GM12878 (cell line): Measurements from ENCODE around the gene IQGAP3. TPM values are rescaled to one million over a fixed set of nuclear protein-coding genes. Genes with fewer than 3 reads are reported as not detected.

ENCODE experiments used
- CBX3 ChIP-seq: fragments of 200-600 bp; sonication (generic); IDR thresholded peaks from 2 replicates; pipeline ENCODE4 v1.6.1; 2016; ENCODE audit warnings: low read depth, borderline replicate concordance
- EP300 ChIP-seq, 2 experiments: fragments of 150-350 bp in 1 of 2; IDR thresholded peaks; 2 replicates each; pipeline ENCODE4 v1.6.1; 2011 to 2012; ENCODE audit warnings: low read depth in 2 of 2, low read length in 2 of 2, borderline replicate concordance in 1 of 2, improper control_type of control experiment in 1 of 2, inconsistent platforms in 1 of 2; ENCODE audit not compliant: control insufficient read depth in 1 of 2
- HDAC2 ChIP-seq: fragments of 200-600 bp; sonication (generic); IDR thresholded peaks from 2 replicates; pipeline ENCODE4 v1.6.1; 2017
- HDAC6 ChIP-seq: fragments of 200-600 bp; sonication (generic); IDR thresholded peaks from one replicate; pipeline ENCODE4 v1.8.0; 2017; ENCODE audit warnings: antibody characterized with exemption; ENCODE audit not compliant: unreplicated experiment
- NR2F1 ChIP-seq: fragments of 450-650 bp; conservative IDR thresholded peaks from 2 replicates; pipeline ENCODE4 v1.6.1; 2017; ENCODE audit warnings: mild to moderate bottlenecking
- RB1 ChIP-seq: fragments of 450-650 bp; formaldehyde crosslinking; IDR thresholded peaks from 2 replicates; pipeline ENCODE4 v1.6.1; 2017; ENCODE audit warnings: mild to moderate bottlenecking, borderline replicate concordance
- RCOR1 ChIP-seq: conservative IDR thresholded peaks from 2 replicates; pipeline ENCODE4 v1.6.1; 2012; ENCODE audit warnings: low read depth, low read length, improper control_type of control experiment
- SUPT20H ChIP-seq: IDR thresholded peaks from 2 replicates; pipeline ENCODE4 v1.6.1; 2011; ENCODE audit warnings: low read depth, mild to moderate bottlenecking, low read length, moderate library complexity, borderline replicate concordance; ENCODE audit not compliant: control insufficient read depth
- YBX1 ChIP-seq: fragments of 450-650 bp; IDR thresholded peaks from 2 replicates; pipeline ENCODE4 v1.6.1; 2016; ENCODE audit warnings: antibody characterized with exemption
- polyA plus RNA-seq, 11 experiments: library from polyadenylated mRNA; depleted of rRNA in 4 of 11; unstranded in 6 of 11; stranded (reverse) in 5 of 11; fragments of >200 nt; fragmentation: Nextera tagmentation in 4 of 11; fragmentation: Illumina TruSeq in 1 of 11; extraction: Ambion mirVana in 4 of 11; extraction: Trizol in 1 of 11; gene quantifications; 1 replicate in 1 of 11; 2 replicates in 10 of 11; pipeline versions ENCODE4 v1.2.1 to v1.2.3, GENCODE V29; 2011 to 2016; ENCODE audit warnings: inconsistent platforms in 2 of 11, missing spikeins in 2 of 11, low read depth in 1 of 11
- total RNA-seq, 4 experiments: library from RNA; depleted of rRNA in 3 of 4; stranded (reverse); fragments of >200 nt in 3 of 4; fragmentation: Illumina TruSeq in 1 of 4; extraction: Trizol in 1 of 4; gene quantifications; 2 replicates each; pipeline versions ENCODE4 v1.2.1 to v1.2.3, GENCODE V29; 2013 to 2021
- TF ChIP-seq, protein P1 (sequence below): fragments of 450-650 bp; formaldehyde crosslinking; IDR thresholded peaks from 2 replicates; pipeline ENCODE4 v1.5.0; 2022; ENCODE audit warnings: mild to moderate bottlenecking, missing genetic modification characterization
- TF ChIP-seq, protein P2 (sequence below): IDR thresholded peaks from 2 replicates; pipeline ENCODE4 v1.6.1; 2011; ENCODE audit warnings: low read depth, low read length, improper control_type of control experiment, borderline replicate concordance
- TF ChIP-seq, protein P3 (sequence below), 3 experiments: IDR thresholded peaks in 2 of 3; conservative IDR thresholded peaks in 1 of 3; 2 replicates each; pipeline ENCODE4 v1.5.1; 2011; ENCODE audit warnings: low read depth in 3 of 3, low read length in 3 of 3, mild to moderate bottlenecking in 3 of 3, control low read depth in 2 of 3, moderate library complexity in 2 of 3, inconsistent platforms in 1 of 3, mixed read lengths in 1 of 3; ENCODE audit not compliant: control insufficient read depth in 2 of 3, insufficient read depth in 1 of 3; ENCODE audit errors: extremely low read depth in 1 of 3
- TF ChIP-seq, protein P4 (sequence below): IDR thresholded peaks from 2 replicates; pipeline ENCODE4 v1.6.1; 2012; ENCODE audit warnings: improper control_type of control experiment, low read depth, low read length; ENCODE audit not compliant: insufficient replicate concordance
- TF ChIP-seq, protein P5 (sequence below): fragments of 450-650 bp; IDR thresholded peaks from 2 replicates; pipeline ENCODE4 v1.6.1; 2017; ENCODE audit warnings: low read depth, mild to moderate bottlenecking, moderate library complexity

The IQGAP3 gene
- total and polyA plus RNA-seq, 10 of the 15 experiments (the other 5 are each of a cell fraction or from before 2014, with no cell fraction given): 1.1 to 10.7 (median 7.9) TPM

DNA sequence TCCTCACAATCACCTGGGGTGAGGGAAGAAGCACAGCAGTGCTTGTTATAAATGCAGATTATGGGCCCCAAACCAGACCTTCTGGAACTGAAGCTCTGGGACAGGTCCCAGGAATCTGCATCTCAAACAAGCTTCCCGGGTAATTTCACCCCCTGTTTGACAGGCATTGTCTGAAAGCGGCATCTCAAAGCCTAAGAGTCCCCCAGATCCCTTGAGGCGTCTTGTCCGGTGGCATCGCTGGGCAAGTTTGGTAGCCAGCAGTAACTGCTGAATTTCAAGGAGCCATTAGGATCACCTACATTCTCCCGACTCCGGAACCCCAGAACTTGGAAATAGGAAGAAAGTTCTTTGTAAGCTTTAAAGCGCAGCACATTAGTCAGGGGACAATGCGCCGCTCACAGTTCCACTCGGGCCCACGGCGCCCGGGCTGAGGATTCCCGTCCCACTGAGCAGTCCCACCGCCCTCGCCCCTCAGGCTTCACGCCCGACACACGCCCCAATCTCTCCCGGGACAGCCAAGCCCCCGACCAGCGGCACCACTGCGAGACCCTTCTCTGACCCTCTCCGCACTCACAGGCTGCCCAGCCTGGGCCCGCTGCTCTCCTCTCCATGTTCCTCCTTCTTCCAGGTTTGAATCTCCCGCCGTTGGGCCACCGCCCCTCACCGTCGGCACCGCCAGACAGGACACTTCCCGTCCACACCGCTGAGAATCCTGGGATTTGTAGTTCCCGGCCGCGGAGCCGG, at the start of gene IQGAP3 (continued):
- TF ChIP-seq RCOR1: no peak
- peak; percentile 95; the same call in 1 of the 2 replicates for TF ChIP-seq HDAC2
- TF ChIP-seq CBX3: no peak
- peak; percentile 41; the same call in 1 of the 2 replicates for TF ChIP-seq RB1
- TF ChIP-seq SUPT20H: no peak
- no peak for TF ChIP-seq NR2F1
- TF ChIP-seq, protein P1, sequence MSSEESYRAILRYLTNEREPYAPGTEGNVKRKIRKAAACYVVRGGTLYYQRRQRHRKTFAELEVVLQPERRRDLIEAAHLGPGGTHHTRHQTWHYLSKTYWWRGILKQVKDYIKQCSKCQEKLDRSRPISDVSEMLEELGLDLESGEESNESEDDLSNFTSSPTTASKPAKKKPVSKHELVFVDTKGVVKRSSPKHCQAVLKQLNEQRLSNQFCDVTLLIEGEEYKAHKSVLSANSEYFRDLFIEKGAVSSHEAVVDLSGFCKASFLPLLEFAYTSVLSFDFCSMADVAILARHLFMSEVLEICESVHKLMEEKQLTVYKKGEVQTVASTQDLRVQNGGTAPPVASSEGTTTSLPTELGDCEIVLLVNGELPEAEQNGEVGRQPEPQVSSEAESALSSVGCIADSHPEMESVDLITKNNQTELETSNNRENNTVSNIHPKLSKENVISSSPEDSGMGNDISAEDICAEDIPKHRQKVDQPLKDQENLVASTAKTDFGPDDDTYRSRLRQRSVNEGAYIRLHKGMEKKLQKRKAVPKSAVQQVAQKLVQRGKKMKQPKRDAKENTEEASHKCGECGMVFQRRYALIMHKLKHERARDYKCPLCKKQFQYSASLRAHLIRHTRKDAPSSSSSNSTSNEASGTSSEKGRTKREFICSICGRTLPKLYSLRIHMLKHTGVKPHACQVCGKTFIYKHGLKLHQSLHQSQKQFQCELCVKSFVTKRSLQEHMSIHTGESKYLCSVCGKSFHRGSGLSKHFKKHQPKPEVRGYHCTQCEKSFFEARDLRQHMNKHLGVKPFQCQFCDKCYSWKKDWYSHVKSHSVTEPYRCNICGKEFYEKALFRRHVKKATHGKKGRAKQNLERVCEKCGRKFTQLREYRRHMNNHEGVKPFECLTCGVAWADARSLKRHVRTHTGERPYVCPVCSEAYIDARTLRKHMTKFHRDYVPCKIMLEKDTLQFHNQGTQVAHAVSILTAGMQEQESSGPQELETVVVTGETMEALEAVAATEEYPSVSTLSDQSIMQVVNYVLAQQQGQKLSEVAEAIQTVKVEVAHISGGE (CRISPR knock-in tag): no peak
- TF ChIP-seq, protein P2, sequence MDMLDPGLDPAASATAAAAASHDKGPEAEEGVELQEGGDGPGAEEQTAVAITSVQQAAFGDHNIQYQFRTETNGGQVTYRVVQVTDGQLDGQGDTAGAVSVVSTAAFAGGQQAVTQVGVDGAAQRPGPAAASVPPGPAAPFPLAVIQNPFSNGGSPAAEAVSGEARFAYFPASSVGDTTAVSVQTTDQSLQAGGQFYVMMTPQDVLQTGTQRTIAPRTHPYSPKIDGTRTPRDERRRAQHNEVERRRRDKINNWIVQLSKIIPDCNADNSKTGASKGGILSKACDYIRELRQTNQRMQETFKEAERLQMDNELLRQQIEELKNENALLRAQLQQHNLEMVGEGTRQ: no peak
- TF ChIP-seq, protein P3, sequence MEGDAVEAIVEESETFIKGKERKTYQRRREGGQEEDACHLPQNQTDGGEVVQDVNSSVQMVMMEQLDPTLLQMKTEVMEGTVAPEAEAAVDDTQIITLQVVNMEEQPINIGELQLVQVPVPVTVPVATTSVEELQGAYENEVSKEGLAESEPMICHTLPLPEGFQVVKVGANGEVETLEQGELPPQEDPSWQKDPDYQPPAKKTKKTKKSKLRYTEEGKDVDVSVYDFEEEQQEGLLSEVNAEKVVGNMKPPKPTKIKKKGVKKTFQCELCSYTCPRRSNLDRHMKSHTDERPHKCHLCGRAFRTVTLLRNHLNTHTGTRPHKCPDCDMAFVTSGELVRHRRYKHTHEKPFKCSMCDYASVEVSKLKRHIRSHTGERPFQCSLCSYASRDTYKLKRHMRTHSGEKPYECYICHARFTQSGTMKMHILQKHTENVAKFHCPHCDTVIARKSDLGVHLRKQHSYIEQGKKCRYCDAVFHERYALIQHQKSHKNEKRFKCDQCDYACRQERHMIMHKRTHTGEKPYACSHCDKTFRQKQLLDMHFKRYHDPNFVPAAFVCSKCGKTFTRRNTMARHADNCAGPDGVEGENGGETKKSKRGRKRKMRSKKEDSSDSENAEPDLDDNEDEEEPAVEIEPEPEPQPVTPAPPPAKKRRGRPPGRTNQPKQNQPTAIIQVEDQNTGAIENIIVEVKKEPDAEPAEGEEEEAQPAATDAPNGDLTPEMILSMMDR (IDR thresholded peaks at IDR 0.05 in 2 of 3, conservative IDR thresholded peaks at IDR 0.05 in 1 of 3; ENCODE audit: control insufficient read depth in 2 of 3, extremely low read depth in 1 of 3, insufficient read depth in 1 of 3, low read depth in 3 of 3, low read length in 3 of 3): no peak
- TF ChIP-seq HDAC6: no peak
- TF ChIP-seq, protein P4, sequence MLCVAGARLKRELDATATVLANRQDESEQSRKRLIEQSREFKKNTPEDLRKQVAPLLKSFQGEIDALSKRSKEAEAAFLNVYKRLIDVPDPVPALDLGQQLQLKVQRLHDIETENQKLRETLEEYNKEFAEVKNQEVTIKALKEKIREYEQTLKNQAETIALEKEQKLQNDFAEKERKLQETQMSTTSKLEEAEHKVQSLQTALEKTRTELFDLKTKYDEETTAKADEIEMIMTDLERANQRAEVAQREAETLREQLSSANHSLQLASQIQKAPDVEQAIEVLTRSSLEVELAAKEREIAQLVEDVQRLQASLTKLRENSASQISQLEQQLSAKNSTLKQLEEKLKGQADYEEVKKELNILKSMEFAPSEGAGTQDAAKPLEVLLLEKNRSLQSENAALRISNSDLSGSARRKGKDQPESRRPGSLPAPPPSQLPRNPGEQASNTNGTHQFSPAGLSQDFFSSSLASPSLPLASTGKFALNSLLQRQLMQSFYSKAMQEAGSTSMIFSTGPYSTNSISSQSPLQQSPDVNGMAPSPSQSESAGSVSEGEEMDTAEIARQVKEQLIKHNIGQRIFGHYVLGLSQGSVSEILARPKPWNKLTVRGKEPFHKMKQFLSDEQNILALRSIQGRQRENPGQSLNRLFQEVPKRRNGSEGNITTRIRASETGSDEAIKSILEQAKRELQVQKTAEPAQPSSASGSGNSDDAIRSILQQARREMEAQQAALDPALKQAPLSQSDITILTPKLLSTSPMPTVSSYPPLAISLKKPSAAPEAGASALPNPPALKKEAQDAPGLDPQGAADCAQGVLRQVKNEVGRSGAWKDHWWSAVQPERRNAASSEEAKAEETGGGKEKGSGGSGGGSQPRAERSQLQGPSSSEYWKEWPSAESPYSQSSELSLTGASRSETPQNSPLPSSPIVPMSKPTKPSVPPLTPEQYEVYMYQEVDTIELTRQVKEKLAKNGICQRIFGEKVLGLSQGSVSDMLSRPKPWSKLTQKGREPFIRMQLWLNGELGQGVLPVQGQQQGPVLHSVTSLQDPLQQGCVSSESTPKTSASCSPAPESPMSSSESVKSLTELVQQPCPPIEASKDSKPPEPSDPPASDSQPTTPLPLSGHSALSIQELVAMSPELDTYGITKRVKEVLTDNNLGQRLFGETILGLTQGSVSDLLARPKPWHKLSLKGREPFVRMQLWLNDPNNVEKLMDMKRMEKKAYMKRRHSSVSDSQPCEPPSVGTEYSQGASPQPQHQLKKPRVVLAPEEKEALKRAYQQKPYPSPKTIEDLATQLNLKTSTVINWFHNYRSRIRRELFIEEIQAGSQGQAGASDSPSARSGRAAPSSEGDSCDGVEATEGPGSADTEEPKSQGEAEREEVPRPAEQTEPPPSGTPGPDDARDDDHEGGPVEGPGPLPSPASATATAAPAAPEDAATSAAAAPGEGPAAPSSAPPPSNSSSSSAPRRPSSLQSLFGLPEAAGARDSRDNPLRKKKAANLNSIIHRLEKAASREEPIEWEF: no peak
- no peak for TF ChIP-seq YBX1
- TF ChIP-seq, protein P5, sequence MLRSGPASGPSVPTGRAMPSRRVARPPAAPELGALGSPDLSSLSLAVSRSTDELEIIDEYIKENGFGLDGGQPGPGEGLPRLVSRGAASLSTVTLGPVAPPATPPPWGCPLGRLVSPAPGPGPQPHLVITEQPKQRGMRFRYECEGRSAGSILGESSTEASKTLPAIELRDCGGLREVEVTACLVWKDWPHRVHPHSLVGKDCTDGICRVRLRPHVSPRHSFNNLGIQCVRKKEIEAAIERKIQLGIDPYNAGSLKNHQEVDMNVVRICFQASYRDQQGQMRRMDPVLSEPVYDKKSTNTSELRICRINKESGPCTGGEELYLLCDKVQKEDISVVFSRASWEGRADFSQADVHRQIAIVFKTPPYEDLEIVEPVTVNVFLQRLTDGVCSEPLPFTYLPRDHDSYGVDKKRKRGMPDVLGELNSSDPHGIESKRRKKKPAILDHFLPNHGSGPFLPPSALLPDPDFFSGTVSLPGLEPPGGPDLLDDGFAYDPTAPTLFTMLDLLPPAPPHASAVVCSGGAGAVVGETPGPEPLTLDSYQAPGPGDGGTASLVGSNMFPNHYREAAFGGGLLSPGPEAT: 0 out of 2 replicates have a peak, but pooled peaks have one; percentile 45
- no peak for TF ChIP-seq EP300 (IDR thresholded peaks at IDR 0.05; ENCODE audit: borderline replicate concordance in 1 of 2, control insufficient read depth in 1 of 2, low read depth in 2 of 2, low read length in 2 of 2)
